ENCODE results near the gene KLF11. TPM values are rescaled to one million over a fixed set of nuclear protein-coding genes. Genes with fewer than 3 reads are reported as not detected.

KLF11 gene
- total RNA-seq, 1 donor from 2014 or later = 16.1 TPM

GRCh38 chr2:10064932-10065772 lies 21.8 kb downstream of the KLF11 start:
- DNase-seq = no peak

GRCh38 chr2:10065773-10066055 lies 22.4 kb downstream of the KLF11 start:
- DNase-seq = no peak

- DNase-seq = no peak
Observed at GRCh38 chr2:10067330-10067729, 24.0 kb downstream of the KLF11 start.

GRCh38 chr2:10067881-10068280 lies 24.5 kb downstream of the KLF11 start:
- DNase-seq = no peak

- no peak for DNase-seq
Observed at GRCh38 chr2:10071176-10071575, 27.8 kb downstream of the KLF11 start.

GRCh38 chr2:10071595-10071994 lies 28.2 kb downstream of the KLF11 start:
- DNase-seq = no peak

- peak; percentile 78 for DNase-seq
Observed at GRCh38 chr2:10072656-10073480, 29.5 kb downstream of the KLF11 start.

- DNase-seq = no peak
Observed at GRCh38 chr2:10073706-10074105, 30.4 kb downstream of the KLF11 start.

- DNase-seq = no peak
Observed at GRCh38 chr2:10075101-10075500, 31.8 kb downstream of the KLF11 start.

GRCh38 chr2:10075571-10076209 lies 32.3 kb downstream of the KLF11 start:
- DNase-seq = no peak

GRCh38 chr2:10076511-10076910 lies 33.2 kb downstream of the KLF11 start:
- no peak for DNase-seq

- DNase-seq = no peak
Observed at GRCh38 chr2:10076988-10077527, 33.7 kb downstream of the KLF11 start.

GRCh38 chr2:10078001-10078400 lies 34.7 kb downstream of the KLF11 start:
- DNase-seq = no peak

- DNase-seq = no peak
Observed at GRCh38 chr2:10078704-10079265, 35.4 kb downstream of the KLF11 start.

GRCh38 chr2:10079266-10079869 lies 36.0 kb downstream of the KLF11 start:
- peak; percentile 44 for DNase-seq

GRCh38 chr2:10079870-10080535 lies 36.7 kb downstream of the KLF11 start, which contains the start of gene CYS1:
CYS1 (minus strand) TSS chr2:10080411; CDS start chr2:10080223, 188 bp downstream.
- no peak for DNase-seq

- no peak for DNase-seq
Observed at GRCh38 chr2:10080536-10081304, 37.4 kb downstream of the KLF11 start.

- no peak for DNase-seq
Observed at GRCh38 chr2:10083046-10083445, 39.7 kb downstream of the KLF11 start.

GRCh38 chr2:10083692-10084211 lies 40.4 kb downstream of the KLF11 start:
- DNase-seq = no peak

- DNase-seq = no peak
Observed at GRCh38 chr2:10084223-10084865, 41.0 kb downstream of the KLF11 start.
